ENCODE measurements around the gene MED12L.

Gene MED12L

DNA sequence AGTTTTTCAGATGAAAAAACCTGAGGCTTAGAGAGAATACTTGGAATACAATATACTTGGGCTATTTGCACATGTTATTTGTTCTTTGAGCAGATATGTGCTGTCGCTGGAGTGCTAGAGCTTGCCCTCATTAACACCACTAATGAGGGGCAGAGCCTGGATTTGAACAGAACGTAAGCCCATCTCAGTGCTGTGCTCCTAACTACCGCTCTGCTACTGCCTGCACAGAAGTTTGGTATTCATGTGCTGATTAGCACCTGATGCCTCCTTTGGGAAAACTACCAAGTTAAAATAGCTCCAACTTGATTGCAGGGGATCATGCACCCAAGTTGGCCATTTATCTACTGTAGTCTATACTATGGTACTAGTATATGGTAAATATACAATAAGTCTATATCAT is 227.5 kb downstream of the MED12L start:
- no peak overlapping the region for H3K4me3 ChIP-seq (ENCODE audit: insufficient read depth, low read depth, low read length, poor library complexity, severe bottlenecking)
- H3K9me3 ChIP-seq (ENCODE audit: control insufficient read depth, low read length), result no peaks in the 10 kb centered on the region
- no peak for DNase-seq
- no peak overlapping the region for H3K27ac ChIP-seq (ENCODE audit: insufficient read depth, low read length, poor library complexity, severe bottlenecking)
- H3K4me1 ChIP-seq (ENCODE audit: control insufficient read depth, insufficient read depth, low read length, poor library complexity, severe bottlenecking), result no peaks in the 10 kb centered on the region
- H3K36me3 ChIP-seq (ENCODE audit: control insufficient read depth, insufficient read depth, low read length), result no peaks in the 10 kb centered on the region
- no peaks in the 10 kb centered on the region for H3K27me3 ChIP-seq (replicated peaks; ENCODE audit: control insufficient read depth, insufficient read depth, low read length, poor library complexity, severe bottlenecking)

GRCh38 chr3:151314137-151314536 is 228.7 kb downstream of the MED12L start:
- Histone ChIP-seq H3K4me1 (ENCODE audit: control insufficient read depth, insufficient read depth, low read length, poor library complexity, severe bottlenecking) (no peaks in the 10 kb centered on the region), H3K4me3 (ENCODE audit: insufficient read depth, low read depth, low read length, poor library complexity, severe bottlenecking) (no peak overlapping the region), H3K36me3 (ENCODE audit: control insufficient read depth, insufficient read depth, low read length) (no peaks in the 10 kb centered on the region), H3K9me3 (ENCODE audit: control insufficient read depth, low read length) (no peaks in the 10 kb centered on the region), H3K27ac (ENCODE audit: insufficient read depth, low read length, poor library complexity, severe bottlenecking) (no peak overlapping the region), H3K27me3 (replicated peaks; ENCODE audit: control insufficient read depth, insufficient read depth, low read length, poor library complexity, severe bottlenecking) (no peaks in the 10 kb centered on the region)
- no peak for DNase-seq

DNA sequence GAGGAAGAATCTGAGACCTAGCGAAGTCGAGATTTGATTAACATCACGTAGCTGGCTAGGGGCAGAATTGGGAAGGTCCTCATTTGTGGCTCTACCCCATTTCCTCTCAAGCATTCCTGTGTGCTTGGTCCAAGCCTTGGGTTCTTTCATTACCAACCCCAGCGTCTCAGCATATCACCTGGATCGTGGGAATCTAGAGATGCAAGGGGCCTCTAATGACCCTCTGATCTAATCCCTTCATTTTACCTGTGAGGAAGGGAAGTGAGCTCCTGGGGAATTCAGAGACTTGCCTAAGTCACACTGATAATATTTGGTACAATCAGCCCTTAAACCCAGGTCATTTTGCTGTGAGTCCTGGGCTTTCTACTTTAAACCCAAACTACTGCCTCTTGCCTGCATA is 229.1 kb downstream of the MED12L start:
- Histone ChIP-seq H3K9me3 (ENCODE audit: control insufficient read depth, low read length) (no peaks in the 10 kb centered on the region), H3K27me3 (replicated peaks; ENCODE audit: control insufficient read depth, insufficient read depth, low read length, poor library complexity, severe bottlenecking) (no peaks in the 10 kb centered on the region), H3K4me1 (ENCODE audit: control insufficient read depth, insufficient read depth, low read length, poor library complexity, severe bottlenecking) (no peaks in the 10 kb centered on the region), H3K27ac (ENCODE audit: insufficient read depth, low read length, poor library complexity, severe bottlenecking) (no peak overlapping the region), H3K4me3 (ENCODE audit: insufficient read depth, low read depth, low read length, poor library complexity, severe bottlenecking) (no peak overlapping the region), H3K36me3 (ENCODE audit: control insufficient read depth, insufficient read depth, low read length) (no peaks in the 10 kb centered on the region)
- DNase-seq, result no peak

- Histone ChIP-seq H3K27me3 (replicated peaks; ENCODE audit: control insufficient read depth, insufficient read depth, low read length, poor library complexity, severe bottlenecking) (no peaks in the 10 kb centered on the region), H3K27ac (ENCODE audit: insufficient read depth, low read length, poor library complexity, severe bottlenecking) (no peak overlapping the region), H3K36me3 (ENCODE audit: control insufficient read depth, insufficient read depth, low read length) (no peaks in the 10 kb centered on the region), H3K9me3 (ENCODE audit: control insufficient read depth, low read length) (no peaks in the 10 kb centered on the region), H3K4me1 (ENCODE audit: control insufficient read depth, insufficient read depth, low read length, poor library complexity, severe bottlenecking) (no peaks in the 10 kb centered on the region), H3K4me3 (ENCODE audit: insufficient read depth, low read depth, low read length, poor library complexity, severe bottlenecking) (no peak overlapping the region)
- DNase-seq, result no peak
These were observed 229.7 kb downstream of the MED12L start for GRCh38 chr3:151315136-151315535.

- H3K27me3 ChIP-seq (replicated peaks; ENCODE audit: control insufficient read depth, insufficient read depth, low read length, poor library complexity, severe bottlenecking), result no peaks in the 10 kb centered on the region
- H3K4me1 ChIP-seq (ENCODE audit: control insufficient read depth, insufficient read depth, low read length, poor library complexity, severe bottlenecking), result no peaks in the 10 kb centered on the region
- H3K27ac ChIP-seq (ENCODE audit: insufficient read depth, low read length, poor library complexity, severe bottlenecking), result no peak overlapping the region
- H3K4me3 ChIP-seq (ENCODE audit: insufficient read depth, low read depth, low read length, poor library complexity, severe bottlenecking), result no peak overlapping the region
- no peaks in the 10 kb centered on the region for H3K36me3 ChIP-seq (ENCODE audit: control insufficient read depth, insufficient read depth, low read length)
- no peaks in the 10 kb centered on the region for H3K9me3 ChIP-seq (ENCODE audit: control insufficient read depth, low read length)
- DNase-seq, result no peak
These were observed 230.4 kb downstream of the MED12L start for GRCh38 chr3:151315846-151316245.

DNA sequence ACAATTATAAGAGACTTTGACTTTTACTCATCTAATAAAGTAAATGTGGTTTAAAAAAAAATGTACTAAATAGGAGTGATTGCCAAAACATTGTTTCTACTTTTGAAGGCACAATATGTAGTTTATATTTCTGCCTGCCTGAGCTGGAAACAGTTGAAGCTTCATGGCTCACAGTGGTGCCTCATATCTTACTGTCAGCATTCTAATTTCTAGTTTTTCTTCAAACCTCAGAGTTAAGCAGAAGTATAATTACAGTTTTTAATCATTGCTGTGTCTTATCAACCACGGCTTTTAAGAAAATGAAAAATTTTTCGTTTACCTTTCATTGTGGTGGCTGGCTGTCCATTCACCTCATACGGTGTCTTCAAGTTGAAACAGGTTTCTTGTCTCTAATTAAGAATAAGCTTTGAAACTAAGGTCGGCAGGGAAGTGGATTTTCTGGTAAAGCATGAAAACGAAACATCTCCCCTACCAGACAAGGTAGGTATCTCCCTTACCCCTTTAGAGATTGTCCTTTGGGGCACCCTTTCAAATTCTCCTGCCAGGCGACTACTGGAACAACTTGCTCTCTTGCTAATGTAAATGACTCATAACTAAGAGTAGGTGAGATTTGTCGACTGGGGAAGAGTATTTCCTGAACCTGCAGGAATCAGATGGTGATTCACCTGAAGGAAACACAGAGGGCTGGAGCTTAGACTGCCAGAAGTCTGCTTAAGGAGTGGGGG is 231.0 kb downstream of the MED12L start, which contains the start of gene GPR87:
Gene GPR87, minus strand, starts transcription at position 554 of the 725 bp plus-strand sequence. CDS start 16,720 bp downstream, outside the sequence.
- no peak for DNase-seq
- no peaks in the 10 kb centered on the region for H3K27me3 ChIP-seq (replicated peaks; ENCODE audit: control insufficient read depth, insufficient read depth, low read length, poor library complexity, severe bottlenecking)
- H3K9me3 ChIP-seq (ENCODE audit: control insufficient read depth, low read length), result no peaks in the 10 kb centered on the region
- H3K36me3 ChIP-seq (ENCODE audit: control insufficient read depth, insufficient read depth, low read length), result no peaks in the 10 kb centered on the region
- no peak within 1 kb of the TSS for H3K27ac ChIP-seq (ENCODE audit: insufficient read depth, low read length, poor library complexity, severe bottlenecking)
- no peaks in the 10 kb centered on the region for H3K4me1 ChIP-seq (ENCODE audit: control insufficient read depth, insufficient read depth, low read length, poor library complexity, severe bottlenecking)
- no peak within 1 kb of the TSS for H3K4me3 ChIP-seq (ENCODE audit: insufficient read depth, low read depth, low read length, poor library complexity, severe bottlenecking)

DNA sequence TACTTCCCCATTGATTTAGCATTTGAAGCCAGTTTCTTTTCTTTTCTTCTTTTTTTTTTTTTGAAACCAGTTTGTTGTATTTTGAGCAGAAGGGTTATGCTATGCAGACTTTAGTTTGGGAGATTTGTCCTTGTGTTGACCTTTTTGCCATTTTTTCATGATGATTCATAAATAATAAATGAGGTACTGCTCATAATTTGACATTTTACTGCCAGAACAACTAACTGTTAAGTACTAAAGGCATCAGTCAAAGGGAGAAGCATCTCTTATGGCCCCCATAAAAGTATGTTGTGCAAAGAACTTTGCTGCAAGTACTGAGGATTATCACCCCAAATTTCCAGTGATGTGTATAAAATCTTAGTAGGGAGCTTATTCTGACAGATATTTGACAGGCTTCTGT is 232.8 kb downstream of the MED12L start:
- DNase-seq, result no peak
- Histone ChIP-seq H3K9me3 (ENCODE audit: control insufficient read depth, low read length) (no peaks in the 10 kb centered on the region), H3K4me3 (ENCODE audit: insufficient read depth, low read depth, low read length, poor library complexity, severe bottlenecking) (no peak overlapping the region), H3K4me1 (ENCODE audit: control insufficient read depth, insufficient read depth, low read length, poor library complexity, severe bottlenecking) (no peaks in the 10 kb centered on the region), H3K27me3 (replicated peaks; ENCODE audit: control insufficient read depth, insufficient read depth, low read length, poor library complexity, severe bottlenecking) (no peaks in the 10 kb centered on the region), H3K36me3 (ENCODE audit: control insufficient read depth, insufficient read depth, low read length) (no peaks in the 10 kb centered on the region), H3K27ac (ENCODE audit: insufficient read depth, low read length, poor library complexity, severe bottlenecking) (no peak overlapping the region)

DNA sequence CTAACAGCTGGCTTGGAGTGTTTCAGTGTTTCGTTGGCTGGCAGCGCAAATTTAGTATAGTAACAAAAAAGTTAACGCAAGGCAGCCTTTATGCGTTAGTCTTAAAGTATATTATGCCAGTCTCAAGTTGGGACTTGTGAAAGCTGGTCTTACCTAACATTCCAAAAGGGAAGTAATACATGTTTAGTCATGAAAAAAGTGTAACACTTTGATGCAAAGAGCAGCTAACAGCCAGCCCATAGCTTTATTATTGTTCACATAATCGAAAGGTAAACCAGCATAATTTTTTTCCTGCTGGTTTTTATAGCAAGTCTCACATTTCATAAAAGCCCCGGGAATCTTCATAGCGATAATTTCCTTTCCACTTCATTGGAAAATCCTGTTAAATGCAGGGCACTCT is 233.5 kb downstream of the MED12L start:
- H3K4me3 ChIP-seq (ENCODE audit: insufficient read depth, low read depth, low read length, poor library complexity, severe bottlenecking), result no peak overlapping the region
- no peak overlapping the region for H3K27ac ChIP-seq (ENCODE audit: insufficient read depth, low read length, poor library complexity, severe bottlenecking)
- no peaks in the 10 kb centered on the region for H3K4me1 ChIP-seq (ENCODE audit: control insufficient read depth, insufficient read depth, low read length, poor library complexity, severe bottlenecking)
- DNase-seq, result no peak
- H3K36me3 ChIP-seq (ENCODE audit: control insufficient read depth, insufficient read depth, low read length), result no peaks in the 10 kb centered on the region
- no peaks in the 10 kb centered on the region for H3K27me3 ChIP-seq (replicated peaks; ENCODE audit: control insufficient read depth, insufficient read depth, low read length, poor library complexity, severe bottlenecking)
- H3K9me3 ChIP-seq (ENCODE audit: control insufficient read depth, low read length), result no peaks in the 10 kb centered on the region

GRCh38 chr3:151319628-151320027 is 234.2 kb downstream of the MED12L start:
- no peaks in the 10 kb centered on the region for H3K36me3 ChIP-seq (ENCODE audit: control insufficient read depth, insufficient read depth, low read length)
- DNase-seq, result no peak
- H3K9me3 ChIP-seq (ENCODE audit: control insufficient read depth, low read length), result no peaks in the 10 kb centered on the region
- no peak overlapping the region for H3K4me3 ChIP-seq (ENCODE audit: insufficient read depth, low read depth, low read length, poor library complexity, severe bottlenecking)
- H3K27me3 ChIP-seq (replicated peaks; ENCODE audit: control insufficient read depth, insufficient read depth, low read length, poor library complexity, severe bottlenecking), result no peaks in the 10 kb centered on the region
- no peaks in the 10 kb centered on the region for H3K4me1 ChIP-seq (ENCODE audit: control insufficient read depth, insufficient read depth, low read length, poor library complexity, severe bottlenecking)
- H3K27ac ChIP-seq (ENCODE audit: insufficient read depth, low read length, poor library complexity, severe bottlenecking), result no peak overlapping the region

- Histone ChIP-seq H3K4me3 (ENCODE audit: insufficient read depth, low read depth, low read length, poor library complexity, severe bottlenecking) (no peak overlapping the region), H3K4me1 (ENCODE audit: control insufficient read depth, insufficient read depth, low read length, poor library complexity, severe bottlenecking) (no peaks in the 10 kb centered on the region), H3K9me3 (ENCODE audit: control insufficient read depth, low read length) (no peaks in the 10 kb centered on the region), H3K27ac (ENCODE audit: insufficient read depth, low read length, poor library complexity, severe bottlenecking) (no peak overlapping the region), H3K36me3 (ENCODE audit: control insufficient read depth, insufficient read depth, low read length) (no peaks in the 10 kb centered on the region), H3K27me3 (replicated peaks; ENCODE audit: control insufficient read depth, insufficient read depth, low read length, poor library complexity, severe bottlenecking) (no peaks in the 10 kb centered on the region)
- no peak for DNase-seq
These were observed 234.7 kb downstream of the MED12L start for GRCh38 chr3:151320131-151320530.
